Activated CD4-positive, CD25-positive, alpha-beta regulatory T cell (primary cell): ENCODE results near the gene CCDC78.

Experiments used
- DNase-seq, 4 experiments: peaks; one replicate each; lab custom pipeline; 2025; lab: John Stamatoyannopoulos, UW

The CCDC78 gene

DNA sequence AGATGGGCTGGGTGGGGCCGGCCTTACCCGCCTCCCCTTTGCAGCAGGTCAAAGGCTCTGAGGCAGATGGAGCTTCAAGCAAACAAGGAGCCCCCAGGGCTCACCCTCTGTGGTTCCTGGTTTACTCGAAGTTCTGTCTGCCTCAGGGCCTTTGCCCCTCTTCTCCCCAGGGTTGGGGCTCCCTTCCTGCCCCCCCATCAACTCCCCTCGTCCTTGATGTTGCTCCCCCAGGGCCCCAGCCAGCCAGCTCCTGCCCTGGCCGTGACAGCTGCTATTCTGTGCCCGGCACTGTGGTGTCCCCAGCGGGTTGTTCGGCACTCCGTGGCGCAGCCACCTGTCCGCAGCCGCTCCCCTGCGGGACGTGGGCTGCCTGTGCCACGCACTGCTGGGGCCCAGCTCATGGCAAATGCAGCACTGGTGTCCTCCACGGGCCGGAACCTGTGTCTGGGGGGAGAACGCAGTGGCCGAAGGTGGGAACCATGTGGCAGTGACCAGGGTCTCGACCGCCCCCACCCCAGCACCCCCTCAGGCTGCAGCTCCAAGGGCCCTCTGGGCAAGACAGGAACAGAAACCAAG is 15.7 kb downstream of the CCDC78 start:
- no peak for DNase-seq

- DNase-seq = no peak
These were observed 16.4 kb downstream of the CCDC78 start for GRCh38 chr16:709566-710499.

DNA sequence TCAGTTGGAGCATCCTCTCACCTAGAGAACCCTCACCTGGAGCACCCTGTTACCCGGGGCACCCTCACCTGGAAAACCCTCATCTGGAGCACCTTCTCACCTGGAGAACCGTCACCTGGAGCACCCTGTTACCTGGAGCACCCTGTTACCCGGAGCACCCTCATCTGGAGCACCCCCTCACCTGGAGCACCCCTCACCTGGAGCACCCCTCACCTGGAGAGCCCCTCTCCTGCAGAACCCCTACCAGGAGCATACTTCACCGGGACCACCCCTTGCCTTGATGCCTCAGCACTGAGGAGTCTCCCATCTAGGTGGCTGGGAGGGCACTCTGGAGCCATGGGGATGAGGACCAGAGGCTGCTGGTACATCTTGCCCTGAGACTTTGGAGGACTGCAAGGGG is 17.3 kb downstream of the CCDC78 start:
- DNase-seq = no peak

DNA sequence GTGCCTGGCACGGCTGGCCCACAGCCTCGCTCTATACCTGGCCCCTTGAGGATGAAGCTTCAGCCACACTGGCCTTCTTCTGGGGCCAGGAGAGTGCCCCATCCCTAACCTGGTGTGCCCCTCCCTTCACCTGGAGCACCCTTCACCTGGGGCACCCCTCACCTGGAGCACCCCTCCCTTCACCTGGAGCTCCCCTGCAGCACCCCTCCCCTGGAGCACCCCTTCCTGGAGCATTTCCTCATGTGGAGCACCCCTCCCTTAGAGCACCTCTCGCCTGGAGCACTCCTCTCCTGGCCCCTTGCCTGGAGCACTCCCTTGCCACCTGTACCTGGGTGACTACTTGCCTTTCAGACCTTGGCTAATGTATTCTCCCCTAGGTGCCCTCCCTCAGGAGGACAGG is 18.2 kb downstream of the CCDC78 start:
- no peak for DNase-seq

DNA sequence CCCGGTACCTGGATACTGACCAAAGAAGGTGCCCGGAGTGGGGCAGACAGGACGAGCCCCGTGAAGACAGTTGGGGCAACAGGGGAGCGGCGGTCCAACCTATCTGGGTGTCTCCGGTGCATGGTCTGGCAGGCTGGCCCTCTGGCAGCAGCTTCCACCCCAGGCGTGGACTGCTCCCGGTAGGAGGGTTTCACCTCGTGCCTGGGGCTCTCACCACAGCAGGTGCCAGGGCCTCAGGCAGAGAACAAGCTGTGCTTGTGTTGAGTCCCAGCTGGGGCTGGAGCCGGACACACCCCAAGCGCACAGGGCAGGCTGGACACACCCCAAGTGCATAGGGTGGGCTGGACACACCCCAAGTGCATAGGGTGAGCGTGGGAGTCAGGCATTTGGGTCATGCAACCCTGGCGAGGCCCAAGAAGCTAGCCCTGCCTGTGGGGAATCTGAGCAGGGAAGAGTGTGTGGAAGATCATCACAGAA is 19.1 kb downstream of the CCDC78 start:
- no peak for DNase-seq

GRCh38 chr16:706189-707061 is 19.8 kb downstream of the CCDC78 start:
- no peak for DNase-seq

GRCh38 chr16:705431-706188 is 20.6 kb downstream of the CCDC78 start, which contains the start of gene FBXL16:
TSS of gene FBXL16 (minus strand) at chr16:705801. CDS start at chr16:697405, 8,396 bp downstream.
- no peak for DNase-seq

GRCh38 chr16:704552-705380 is 21.5 kb downstream of the CCDC78 start:
- DNase-seq = no peak

GRCh38 chr16:704047-704446 is 22.2 kb downstream of the CCDC78 start:
- DNase-seq = no peak

- no peak for DNase-seq
These were observed 22.8 kb downstream of the CCDC78 start for GRCh38 chr16:703406-703805.

- DNase-seq = no peak
These were observed 23.9 kb downstream of the CCDC78 start for GRCh38 chr16:702341-702740.

DNA sequence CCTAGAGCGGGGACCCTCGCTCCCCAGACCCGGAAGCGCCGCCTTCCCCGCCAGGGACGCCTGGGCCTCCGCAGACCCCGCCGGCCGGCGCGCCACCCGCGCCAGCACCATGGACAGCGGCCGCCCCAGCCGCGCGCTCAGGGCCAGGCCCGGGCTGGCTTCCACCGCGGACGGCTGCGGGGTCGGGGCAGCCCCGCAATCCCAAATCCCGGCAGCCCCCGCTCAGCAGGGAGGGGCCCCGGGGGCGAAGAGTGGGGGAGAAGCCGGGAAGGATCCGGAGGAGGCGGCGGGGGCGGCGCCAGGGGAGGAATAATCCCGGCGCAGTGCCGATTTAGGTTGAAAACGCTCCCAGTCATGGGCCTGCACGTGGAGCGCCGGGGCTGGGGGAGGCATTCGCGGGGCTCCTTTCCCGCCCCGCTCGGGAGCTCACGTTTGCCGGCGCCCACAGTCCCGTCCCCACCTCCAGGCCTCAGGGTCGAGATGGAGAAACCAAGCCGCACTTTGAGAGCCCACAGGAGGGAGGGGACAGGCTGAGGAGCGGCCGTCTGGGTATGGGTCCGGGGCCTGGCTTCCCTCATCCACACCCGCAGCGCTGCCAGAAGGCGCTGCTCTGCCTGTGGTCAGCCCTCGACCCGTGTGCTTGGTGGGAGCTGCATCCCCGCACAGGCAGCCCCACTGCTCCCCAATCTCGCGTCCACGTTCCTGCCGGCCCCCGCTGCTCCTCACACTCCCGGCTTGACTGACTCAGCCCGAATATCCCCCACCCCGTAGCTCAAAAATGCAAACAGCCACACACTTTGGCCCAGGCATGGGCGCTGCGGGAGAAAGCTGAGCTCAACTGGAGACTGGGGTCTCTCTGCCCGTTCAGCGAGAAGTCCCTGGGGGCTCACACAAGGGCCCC is 25.3 kb downstream of the CCDC78 start:
- peak in 2 of 4 experiments; percentile 24 to 30 for DNase-seq

- no peak for DNase-seq
These were observed 27.2 kb downstream of the CCDC78 start for GRCh38 chr16:698911-699671.

GRCh38 chr16:695355-696089 is 30.7 kb downstream of the CCDC78 start:
- peak in 3 of 4 experiments; percentile 51 to 68 (median 65) for DNase-seq

GRCh38 chr16:694863-695354 is 31.3 kb downstream of the CCDC78 start:
- DNase-seq = peak in 1 of 4 experiments; percentile 26

GRCh38 chr16:694187-694862 is 31.9 kb downstream of the CCDC78 start:
- no peak for DNase-seq

DNA sequence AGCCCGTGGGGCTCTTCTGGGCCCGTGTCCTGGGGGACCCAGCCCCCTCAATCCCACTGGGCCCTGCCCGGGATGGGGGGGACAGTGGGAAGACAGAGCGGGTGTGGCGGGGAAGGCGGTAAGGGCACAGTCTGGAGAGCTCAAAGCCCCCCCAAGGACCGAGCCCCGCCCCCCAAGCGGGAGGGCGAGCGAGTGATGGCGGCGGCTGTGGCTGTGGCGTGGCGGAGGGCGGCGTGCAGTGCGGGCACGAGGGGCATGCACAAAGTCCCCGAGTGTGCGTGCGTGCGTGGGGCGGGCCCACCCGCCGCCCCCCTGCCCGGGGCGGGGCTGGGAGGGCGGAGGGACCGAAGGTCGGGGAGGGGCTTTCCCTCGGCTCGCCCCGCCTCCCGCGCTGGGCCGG is 32.5 kb downstream of the CCDC78 start:
- DNase-seq = no peak
